Islet of Langerhans (tissue), 1 donor: ENCODE results near the gene RND1.
"Not testable (repeated sequence)": the region's sequence is repeated elsewhere in the genome, so short reads cannot be mapped to it uniquely, and the experiment has no call there.

ENCODE experiments used
- FAIRE-seq: peaks from one replicate; lab custom pipeline; 2011; peaks lifted over from hg19 to GRCh38; lab: Jason Lieb, UNC

Gene RND1

DNA sequence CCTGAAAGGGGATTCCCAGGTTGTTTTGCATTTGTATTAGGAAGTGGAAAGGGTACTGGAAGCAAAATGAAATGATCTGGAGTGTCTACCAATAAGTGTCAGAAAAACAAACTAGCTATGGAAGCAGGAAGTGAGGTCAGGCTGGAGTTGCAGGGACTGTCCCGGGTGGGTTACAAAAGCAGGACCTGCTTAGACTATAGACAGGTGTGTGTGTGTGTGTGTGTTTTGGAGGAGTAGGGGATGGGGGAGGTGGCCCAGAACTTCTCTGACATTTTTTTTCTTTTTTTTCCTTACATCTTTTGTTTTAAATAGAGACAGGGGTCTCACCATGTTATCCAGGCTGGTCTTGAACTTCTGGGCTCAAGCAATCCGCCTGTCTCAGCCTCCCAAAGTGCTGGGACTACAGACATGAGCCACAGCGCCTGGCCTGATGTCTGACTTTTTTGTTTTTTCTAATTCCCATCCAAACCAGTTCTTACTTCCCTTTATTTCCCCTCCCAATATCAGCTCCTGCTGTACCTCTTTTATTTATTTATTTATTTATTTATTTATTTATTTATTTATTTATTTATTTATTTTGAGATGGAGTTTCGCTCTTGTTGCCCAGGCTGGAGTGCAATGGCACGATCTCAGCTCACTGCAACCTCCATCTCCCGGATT is 512 bp upstream of the RND1 start:
- no peak for FAIRE-seq

GRCh38 chr12:48863291-48863690 is 2.4 kb downstream of the RND1 start:
- FAIRE-seq: no peak

- FAIRE-seq: no peak
These were observed 2.9 kb downstream of the RND1 start for GRCh38 chr12:48862760-48863159.

- FAIRE-seq: no peak
These were observed 4.6 kb downstream of the RND1 start for GRCh38 chr12:48861111-48861510.

DNA sequence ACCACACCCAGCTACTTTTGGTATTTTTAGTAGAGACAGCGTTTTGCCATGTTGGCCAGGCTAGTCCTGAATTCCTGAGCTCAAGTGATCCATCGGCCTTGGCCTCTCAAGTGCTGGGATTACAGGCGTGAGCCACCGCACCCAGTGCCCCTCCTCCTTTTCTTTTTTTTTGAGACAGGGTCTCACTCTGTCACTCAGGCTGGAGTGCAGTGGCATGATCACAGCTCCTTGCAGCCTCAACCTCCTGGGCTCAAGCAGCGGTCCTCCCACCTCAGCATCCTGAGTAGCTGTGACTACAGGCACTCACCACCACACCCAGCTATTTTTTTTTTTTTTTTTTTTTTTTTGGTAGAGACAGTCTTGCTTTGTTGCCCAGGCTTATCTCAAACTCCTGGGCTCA is 5.4 kb downstream of the RND1 start:
- FAIRE-seq: not testable (repeated sequence)

- no peak for FAIRE-seq
These were observed 6.1 kb downstream of the RND1 start for GRCh38 chr12:48859607-48860006.

DNA sequence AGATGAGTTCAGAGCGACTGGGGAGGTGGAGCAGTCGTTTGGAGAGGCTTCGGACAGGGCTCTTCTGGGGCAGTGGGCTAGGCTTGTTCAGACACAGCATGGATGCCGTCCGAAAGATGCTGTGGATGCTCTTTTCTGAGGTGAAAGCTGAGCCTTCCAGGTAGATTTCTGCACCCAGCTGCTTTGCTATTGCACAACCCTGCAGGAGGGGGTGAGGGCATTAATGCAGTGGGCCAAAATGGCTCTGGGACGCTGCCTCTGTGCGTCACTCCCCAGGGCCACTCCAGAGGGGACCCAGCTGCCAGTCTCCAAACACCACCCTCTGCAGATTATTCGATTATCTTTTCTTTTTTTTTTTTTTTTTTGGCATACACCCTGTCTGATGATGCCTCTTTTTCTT is 7.6 kb downstream of the RND1 start:
- FAIRE-seq: no peak

GRCh38 chr12:48857278-48857994 is 8.2 kb downstream of the RND1 start:
- no peak for FAIRE-seq

GRCh38 chr12:48856379-48856778 is 9.3 kb downstream of the RND1 start:
- FAIRE-seq: no peak

DNA sequence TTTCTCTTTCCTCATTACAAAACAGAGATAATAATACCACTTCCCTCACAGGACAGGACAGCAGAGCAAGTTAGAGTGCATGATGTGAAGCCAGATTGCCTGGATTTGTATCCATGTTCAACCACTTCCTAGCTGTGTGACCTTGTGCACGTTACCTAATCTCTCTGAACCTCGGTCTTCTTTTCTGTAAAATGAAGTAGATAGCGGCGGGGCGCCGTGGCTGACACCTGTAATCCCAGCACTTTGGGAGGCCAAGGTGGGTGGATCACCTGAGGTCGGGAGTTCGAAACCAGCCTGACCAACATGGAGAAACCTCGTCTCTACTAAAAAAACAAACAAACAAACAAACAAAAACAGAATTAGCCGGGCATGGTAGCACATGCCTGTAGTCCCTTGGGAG is 10.7 kb downstream of the RND1 start:
- not testable (repeated sequence) for FAIRE-seq

- FAIRE-seq: no peak
These were observed 11.2 kb downstream of the RND1 start for GRCh38 chr12:48854488-48854887.

DNA sequence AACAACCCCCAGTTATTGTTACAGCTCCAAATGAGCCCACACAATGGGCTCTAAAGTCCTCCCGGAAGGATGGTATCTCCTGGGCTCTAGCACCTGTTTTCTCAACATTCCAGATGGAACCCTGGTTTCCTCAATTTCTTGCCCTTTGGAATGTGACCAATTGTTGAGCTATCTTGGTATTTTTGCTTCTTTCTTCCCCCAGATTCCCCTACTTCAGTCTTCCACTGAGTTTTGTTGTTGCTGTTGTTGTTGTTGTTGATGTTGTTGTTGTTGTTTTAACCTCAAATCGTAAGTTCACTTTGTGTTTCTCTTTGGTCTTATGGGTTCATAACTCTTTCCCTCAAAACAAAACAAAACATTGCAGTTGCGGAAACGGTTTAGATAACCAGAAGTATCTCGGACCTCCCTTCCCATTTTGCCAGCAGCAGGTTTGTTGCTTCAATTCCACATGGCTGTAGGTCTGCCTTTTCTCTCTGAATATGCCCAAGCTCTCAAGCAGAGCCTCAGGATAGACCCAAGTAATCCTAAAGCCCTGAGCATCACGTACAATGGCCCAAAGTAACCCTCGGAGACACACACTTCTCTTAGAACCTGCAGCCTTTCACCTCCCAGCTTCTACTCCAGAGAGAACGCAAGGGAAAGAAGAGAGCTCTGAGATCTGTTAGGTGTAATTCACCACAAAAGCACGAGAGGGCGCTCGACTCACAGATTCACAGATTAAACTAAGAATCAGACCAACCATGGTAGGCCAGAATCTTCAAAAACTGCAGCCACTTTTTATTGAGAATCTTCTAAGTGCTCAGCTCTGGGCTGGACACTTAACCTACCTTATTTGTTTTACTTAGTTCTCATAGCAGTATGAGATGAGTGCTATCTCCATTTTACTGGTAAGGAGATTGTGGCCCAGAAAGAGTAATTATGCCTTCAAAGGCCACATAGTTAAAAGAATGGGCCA is 12.7 kb downstream of the RND1 start:
- peak; percentile 66 for FAIRE-seq

- FAIRE-seq: no peak
These were observed 13.6 kb downstream of the RND1 start, which contains the start of gene DDX23 for GRCh38 chr12:48851883-48852733. Gene DDX23, minus strand, starts transcription at chr12:48852163. Its CDS starts 6,381 bp downstream, at chr12:48845782.

DNA sequence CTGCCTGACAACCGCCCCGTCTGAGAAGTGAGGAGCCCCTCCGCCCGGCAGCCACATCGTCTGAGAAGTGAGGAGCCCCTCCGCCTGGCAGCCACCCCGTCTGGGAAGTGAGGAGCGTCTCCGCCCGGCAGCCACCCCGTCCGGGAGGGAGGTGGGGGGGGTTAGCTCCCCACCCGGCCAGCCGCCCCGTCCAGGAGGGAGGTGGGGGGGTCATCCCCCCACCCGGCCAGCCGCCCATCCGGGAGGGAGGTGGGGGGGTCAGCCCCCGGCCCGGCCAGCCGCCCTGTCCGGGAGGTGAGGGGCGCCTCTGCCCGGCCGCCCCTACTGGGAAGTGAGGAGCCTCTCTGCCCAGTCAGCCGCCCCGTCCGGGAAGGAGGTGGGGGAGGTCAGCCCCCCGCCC is 23.6 kb downstream of the RND1 start:
- not testable (repeated sequence) for FAIRE-seq

GRCh38 chr12:48838048-48838447 is 27.6 kb downstream of the RND1 start:
- no peak for FAIRE-seq

DNA sequence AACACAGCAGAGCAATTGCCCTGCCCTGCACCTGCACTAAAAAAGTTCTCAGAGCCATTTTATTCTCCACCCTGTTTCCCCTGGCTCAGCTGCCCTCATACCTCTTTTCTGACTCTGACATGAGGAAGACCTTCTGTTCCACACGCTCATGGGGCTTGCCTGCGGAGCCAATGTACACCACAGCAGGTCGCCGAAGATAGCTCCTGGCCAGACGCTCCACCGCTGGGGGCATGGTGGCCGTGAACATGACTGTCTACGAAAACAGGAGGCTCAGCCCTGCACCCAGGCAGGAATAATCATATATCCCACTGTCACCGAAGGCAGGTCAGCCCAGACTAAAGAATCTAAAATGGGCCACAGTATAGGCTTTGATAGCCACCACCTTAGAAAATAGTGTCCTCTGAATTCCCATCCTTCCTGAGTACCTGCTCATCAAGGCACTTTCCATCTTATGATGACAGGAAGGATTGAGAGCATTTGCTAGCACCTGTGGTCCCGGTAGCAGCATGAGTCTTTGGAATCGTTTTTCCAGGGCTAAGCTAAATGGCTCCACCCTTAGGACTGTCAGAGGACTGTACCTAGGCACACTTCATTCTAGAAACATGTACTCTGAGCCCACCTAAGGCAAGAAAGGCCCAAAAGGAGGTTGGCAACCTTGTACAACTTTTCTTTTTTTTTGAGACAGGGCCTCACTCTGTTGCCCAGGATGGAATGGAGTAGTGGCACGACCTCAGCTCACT is 33.2 kb downstream of the RND1 start:
- no peak for FAIRE-seq

DNA sequence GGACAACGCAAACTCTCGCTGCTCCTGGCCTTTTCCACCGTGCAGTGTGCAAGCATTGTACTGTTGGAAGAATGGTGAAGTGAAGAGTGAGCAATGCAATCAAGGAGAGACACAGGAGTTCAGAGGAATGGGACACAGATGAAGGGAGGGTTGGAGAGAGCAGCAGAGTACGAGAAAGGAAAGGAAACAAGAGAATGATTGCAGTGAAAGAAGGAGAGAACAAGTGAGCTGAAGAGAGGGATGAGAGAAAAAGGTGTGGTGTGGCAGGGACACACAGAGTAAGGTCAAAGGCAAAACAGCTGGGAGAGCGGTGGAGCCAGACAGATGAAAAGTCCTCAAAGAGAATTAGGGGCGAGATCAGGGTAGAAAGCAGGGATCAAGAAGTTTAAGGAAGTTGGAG is 34.4 kb downstream of the RND1 start:
- FAIRE-seq: no peak

DNA sequence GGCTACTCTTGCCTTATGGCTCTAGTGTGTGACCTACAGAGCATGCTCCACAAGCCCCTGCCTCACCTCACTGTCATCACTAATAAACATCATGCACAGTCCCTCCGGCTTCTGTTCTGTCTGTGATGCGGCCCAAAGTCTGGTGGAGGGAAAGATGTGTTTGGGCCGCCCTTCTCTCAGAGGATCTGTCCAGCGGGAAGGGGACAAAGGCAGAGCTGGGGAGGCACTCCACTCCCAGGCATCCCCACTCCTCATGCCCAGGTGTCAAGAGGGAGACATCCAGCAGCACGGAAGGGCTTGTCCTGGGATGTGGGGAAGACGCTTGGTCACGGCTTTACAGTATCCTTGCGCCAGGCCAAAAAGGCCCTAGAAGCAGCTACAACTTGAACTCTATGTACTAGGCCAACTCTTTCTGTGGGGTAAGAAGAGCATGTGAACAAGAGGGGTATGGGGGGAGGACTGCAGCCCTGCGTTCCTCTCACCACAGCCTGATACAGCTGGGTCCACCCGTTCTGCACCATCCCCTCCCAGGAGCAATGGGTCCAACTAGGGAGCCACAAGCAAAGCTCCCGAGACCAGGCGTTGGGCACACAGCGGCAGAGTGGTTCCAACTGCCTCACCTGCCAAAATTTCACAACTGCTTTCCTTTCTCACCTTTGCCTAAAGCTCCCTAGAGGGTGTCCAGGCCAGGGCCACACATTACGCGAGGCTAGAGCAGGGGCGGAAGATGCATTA is 36.7 kb downstream of the RND1 start:
- FAIRE-seq: no peak

DNA sequence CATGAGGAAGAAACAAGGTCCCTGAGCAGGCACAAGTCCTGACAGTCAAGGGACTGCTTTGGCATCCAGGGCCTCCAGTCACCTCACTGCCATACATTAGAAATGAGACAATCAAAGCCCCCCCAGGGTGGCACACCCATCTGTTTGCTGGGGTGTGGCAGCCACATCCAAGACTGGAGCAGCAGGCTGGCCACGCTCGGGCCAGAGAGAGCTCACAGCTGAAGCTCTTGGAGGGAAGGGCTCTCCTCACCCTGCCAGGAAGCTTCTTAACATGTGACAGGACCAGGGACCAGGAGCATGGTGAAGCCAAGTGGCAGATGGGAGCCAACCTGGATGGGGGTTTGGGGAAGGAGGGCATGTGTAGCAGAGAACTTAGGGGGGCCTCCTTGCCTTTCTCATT is 37.4 kb downstream of the RND1 start:
- no peak for FAIRE-seq

- no peak for FAIRE-seq
These were observed 38.1 kb downstream of the RND1 start for GRCh38 chr12:48827513-48828096.
